Fibroblast of peridontal ligament (primary cell): Measurements from ENCODE around the gene THADA.

Experiments
- DNase-seq: peaks from one replicate; pipeline ENCODE4 v3.0.0-alpha.2; 2010; ENCODE audit errors: extremely low read depth

THADA gene

DNA sequence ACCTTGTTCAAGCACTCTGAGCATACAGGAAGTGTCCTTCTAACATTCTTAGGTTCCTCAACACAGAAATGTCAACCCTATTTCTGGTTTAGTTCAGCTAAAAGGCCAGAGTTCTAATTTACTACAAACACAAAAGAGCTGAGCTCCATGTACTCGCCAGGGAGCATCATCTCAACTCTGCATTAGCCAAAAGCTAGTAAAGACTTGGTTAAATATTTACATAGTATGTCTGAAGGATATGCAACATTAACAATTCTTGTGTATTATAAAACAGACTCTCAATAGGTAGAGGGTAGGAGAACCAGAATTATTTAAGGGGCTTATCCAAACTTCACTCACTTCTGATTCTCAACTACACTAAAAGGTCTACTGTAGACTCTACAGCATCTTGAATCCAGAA, 154.6 kb downstream of the THADA start:
- DNase-seq, result no peak

DNA sequence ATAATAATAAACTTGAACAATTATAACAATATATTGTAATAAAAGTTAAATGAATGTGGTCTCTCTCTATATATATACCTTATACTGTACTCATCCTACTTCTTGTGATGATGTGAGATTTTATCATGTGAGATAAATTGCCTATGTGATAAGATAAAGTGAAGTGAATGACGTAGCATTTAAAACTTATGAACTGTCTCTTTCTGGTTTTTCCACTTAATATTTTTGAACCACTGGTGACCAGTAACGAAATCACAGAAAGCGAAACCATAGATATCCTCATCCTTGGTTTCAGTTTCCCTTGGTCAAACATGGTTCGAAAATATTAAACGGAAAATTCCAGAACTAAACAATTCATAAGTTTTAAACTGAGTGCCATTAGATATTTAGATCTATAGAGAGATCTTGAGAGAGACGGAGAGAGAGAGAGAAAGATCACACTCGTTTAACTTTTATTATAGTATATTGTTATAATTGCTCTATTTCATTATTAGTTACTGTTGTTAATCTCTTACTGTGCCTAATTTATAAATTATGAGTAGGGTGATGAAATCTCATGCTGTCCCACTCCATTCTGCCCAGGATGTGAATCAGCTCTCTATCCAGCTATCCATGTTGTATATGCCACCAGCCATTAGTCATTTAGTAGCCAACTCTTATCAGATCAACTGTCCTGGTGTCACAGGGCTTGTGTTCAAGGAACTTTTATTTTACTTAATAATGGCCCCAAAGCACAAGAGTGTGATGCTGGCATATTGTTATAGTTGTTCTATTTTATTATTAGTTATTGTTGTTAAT, 156.8 kb downstream of the THADA start:
- no peak for DNase-seq

DNA sequence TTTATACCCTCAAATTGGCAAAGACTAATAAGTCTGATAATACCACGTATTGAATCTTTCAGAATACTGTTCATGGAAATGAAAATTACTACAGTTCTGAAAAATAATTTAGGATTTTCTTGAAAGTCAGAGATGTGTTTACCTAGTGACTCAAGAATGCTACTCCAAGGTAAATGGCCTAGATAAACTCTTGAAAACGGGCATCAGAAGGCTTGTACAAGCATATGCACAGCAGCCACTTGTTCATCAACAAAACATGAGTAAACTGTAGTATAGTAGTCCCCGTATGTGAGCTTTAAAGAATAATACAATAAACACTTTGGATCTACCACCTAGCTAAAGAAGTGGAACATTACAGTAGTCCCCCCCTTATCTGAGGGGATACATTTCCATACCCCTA, 157.5 kb downstream of the THADA start:
- no peak for DNase-seq

DNA sequence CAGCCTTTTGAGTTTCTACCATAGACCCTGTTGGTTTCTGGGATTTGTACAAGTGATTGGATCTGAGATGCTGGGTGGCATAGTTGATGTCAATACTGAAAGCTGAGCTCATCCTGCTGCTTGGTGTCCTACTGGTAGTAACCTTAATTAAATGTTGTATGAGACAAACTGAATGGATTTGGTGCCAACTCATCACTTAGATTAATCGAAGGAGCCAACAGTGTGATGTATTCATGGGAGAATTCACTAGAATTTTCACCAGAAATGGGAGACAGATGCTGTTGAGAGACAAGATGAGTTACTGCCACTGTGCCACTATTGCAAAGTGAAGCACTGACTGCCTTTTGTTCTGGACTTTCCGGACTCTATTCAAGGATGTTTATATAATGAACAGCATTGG, 158.5 kb downstream of the THADA start:
- DNase-seq, result no peak

DNA sequence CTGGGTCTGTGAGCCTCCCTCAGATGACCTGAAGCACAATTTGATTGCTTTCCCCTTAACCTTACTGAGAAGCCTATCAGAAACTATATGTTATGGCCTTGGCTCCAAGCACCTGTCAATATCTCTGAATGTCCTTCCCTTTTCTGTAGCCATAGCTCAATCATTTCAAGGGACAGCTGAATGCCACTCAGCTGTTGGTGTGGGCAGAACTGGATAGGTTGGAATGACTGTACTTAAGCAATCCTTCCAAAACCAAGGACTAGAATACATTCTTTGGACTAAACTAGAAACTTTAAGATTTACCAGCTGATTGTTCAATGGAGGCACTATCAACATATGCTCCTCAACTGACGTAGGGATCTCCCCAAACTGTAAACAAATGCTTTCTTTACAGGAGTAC, 159.4 kb downstream of the THADA start:
- no peak for DNase-seq

DNA sequence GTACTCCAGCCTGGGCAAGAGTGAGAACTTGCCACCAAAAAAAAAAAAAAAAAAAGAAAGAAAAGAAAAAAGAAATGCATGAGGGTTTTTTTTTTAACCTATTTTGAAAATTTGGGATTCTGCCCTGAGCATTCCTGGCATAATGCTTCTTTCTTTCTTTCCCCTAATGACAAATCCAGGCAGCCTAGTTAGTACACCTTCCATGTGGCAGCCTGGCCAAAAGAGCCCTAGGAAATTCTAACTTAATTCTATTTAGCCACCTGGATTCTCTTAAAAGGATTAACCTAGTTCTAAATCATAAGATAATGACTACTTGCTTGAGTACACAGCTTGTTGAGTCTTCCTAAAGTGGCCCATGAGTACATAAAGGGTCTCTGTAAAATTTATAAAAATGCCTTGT, 160.1 kb downstream of the THADA start:
- DNase-seq, result no peak

DNA sequence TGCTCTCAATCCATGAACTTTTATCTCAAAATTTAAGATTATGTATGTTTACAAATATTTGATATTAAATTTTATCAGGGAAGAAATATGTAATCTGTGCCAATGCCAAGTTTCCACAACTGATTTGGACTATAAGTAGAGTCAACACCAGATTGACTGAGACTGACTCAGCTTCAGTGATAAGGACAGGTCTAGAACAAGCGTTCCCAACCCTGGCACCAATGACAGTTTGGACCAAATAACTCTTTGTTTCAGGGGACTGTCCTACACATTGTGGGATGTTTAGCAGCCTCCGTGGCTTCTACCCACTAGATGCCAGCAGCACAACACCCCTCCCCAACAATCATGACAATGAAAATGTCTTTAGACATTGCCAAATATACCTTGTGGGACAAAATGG, 165.3 kb downstream of the THADA start:
- no peak for DNase-seq

DNA sequence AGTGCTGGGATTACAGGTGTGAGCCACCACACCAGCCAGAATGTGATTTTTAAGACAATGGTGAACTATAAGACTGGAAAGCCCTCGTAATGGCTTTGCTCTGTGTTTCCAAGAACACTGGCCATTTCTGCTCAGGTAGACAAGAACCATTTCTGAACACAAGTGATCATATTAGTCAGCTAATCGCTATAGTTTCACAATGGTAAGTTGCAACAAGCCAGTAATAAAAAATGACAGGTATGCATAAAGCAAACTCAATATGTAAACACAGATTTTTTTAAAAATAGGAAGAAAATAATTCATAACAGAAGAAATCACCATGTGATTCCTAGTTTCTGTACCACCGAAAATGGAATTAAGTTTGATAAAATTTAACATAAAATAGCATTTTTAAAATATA, 166.5 kb downstream of the THADA start:
- no peak for DNase-seq

DNA sequence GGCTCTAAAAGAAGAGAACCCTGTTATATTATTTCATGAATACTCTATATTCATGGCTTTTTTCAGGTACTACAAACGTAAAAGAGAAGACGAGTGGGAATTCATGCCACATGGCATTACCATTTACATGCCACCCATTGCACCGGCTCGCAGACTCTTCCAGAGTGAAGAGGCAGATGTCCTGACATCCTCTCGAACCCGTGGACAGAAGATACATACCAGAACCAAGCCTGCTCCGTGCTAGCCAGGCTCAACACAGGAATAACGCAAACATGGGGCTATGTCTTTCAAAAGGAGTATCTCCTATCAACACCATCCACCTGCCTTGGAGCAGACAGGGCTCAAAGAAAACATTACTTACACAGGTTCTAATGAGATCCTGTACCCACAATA, 168.8 kb downstream of the THADA start:
- no peak for DNase-seq

DNA sequence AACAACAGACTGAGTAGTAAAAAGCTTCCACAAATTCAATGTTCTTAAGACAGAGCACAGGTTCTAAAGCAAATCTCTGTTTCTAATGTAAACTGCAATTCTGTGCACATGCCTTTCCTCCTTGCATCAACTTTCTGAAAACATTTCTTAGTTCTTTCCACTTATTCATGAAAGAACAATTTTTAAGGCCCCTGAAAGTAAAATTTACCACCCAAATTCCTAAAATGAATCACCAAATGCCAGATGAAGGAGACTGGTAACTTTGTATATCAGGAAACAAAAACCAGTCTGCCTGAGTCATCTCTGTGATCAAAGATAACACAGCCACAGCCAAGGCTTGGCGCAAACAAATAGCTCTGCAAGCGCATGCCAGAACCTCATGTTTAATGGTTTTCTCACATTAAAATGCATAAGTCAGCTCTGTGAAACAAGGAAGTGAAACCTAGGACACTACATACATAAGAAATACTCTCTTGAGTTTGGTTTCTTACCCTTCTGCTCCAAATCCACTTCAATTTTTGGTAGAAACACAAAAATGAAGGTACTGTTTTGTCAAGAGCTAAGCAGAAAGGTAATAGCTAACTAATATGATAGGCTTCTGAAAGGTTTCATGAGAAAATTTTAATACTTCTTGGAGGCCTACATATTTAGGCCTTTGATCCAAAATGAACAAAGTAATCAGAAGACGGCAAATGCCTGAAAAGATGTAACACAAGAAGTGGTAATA, 169.4 kb downstream of the THADA start:
- peak; percentile 98 for DNase-seq

DNA sequence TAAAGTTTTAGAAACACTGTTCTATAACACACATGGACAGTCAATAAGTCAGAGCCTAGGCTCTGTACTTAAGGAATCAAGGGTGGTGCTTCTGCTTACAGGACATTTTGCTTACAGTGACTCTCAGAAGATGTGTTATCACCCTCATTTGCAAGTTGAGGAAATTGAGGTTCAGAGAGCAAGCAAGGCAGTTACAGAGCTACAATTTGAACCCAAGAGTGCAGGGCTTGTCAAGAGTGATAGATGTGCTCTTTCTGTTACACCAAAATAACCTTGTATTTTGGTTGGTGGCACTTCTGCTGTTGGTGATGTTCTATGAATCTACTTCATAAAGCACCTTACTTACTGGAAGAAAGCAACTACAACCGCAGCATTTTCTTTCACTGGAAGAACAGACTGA, 170.2 kb downstream of the THADA start:
- no peak for DNase-seq

DNA sequence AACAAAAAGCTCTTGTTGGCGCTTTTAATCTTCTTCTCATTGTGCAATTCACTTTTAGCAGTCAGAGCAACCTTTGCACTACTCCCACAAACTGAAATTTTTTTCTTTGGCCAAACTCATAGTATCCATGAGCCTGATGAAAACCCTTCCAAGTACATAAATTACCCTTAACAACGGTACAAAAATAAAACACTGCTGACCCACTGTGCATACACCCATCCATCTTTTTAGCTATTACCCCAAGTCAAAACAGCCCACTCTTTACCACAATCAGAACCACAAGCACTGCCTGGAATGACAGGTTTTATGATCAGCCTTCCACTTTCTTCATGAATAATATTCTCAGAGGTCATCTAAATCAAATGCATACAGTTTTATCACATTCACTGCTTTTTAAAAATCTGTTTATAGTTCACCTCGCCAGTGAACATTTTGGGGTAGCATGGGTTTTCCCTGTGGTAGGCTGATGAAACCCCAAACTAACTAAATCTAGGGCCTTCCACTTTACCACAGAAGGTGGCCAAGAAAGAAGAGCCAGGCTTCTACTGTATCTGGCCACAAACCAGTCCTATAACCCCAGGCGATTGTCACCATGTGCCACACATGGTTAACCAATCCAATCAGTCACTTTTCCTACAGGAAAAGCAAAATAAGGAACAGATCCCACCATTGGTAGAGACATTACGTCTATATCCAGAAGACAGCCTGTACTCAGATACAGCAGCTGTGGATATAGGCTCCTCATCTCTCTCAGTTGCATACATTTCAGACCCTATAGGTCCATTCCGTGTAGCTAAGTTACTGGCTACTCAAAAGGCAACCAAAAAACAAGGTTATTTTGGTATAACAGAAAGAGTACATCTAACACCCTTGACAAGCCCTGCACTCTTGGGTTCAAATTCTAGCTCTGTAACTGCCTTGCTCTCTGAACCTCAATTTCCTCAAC, 171.3 kb downstream of the THADA start:
- DNase-seq, result peak; percentile 14

DNA sequence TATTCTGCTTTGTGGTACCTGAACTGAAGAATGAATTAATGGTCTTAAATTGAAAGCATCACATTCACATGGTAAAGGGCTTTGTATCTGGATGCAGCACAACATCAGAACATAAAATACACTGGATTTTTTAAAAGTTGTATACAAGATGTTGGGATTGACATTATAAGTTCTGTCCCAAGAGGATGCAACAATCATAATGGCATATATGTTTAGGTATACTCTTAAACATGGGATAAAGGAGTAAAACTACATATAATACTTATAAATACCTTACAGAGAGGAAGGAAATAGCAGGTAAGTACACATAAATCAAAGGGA, 171.9 kb downstream of the THADA start:
- DNase-seq, result no peak

DNA sequence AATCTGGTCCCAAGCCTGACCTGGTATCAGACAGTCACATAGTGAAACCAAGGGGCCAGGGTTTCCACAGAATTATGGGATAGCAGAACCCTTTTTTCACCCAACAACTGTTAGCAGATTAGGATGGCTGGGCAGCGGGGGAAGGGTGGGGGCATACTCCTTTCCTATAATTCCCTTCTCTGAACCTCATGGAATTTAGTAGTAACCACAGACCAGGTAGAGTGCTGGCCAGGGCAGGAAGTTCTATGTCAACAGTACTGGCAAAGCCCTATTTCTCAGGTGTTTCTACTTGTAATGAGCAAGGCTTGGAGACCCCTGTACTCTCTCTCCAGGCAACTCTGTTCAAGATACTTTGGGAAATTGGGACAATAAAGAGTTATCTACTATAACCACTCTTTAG, 174.6 kb downstream of the THADA start:
- no peak for DNase-seq

DNA sequence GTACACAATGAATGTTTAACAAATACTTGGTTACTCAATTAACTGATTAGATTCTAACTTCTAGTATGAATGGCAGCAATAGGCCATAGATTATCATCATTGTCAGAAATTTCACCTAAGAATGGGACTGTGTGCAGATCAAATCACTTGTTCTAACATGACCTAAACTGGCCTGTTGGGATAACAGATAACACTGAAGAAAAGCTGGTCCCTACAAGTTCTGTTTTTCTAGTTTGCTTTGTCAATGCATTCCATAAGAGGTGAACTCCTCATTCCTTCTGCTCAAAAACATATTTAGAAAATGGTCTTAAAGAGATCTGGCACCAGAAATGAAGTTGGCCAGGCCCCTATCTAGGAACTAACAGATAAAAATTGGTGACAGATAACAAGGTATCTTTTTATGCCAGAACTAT, 175.4 kb downstream of the THADA start:
- DNase-seq, result no peak

DNA sequence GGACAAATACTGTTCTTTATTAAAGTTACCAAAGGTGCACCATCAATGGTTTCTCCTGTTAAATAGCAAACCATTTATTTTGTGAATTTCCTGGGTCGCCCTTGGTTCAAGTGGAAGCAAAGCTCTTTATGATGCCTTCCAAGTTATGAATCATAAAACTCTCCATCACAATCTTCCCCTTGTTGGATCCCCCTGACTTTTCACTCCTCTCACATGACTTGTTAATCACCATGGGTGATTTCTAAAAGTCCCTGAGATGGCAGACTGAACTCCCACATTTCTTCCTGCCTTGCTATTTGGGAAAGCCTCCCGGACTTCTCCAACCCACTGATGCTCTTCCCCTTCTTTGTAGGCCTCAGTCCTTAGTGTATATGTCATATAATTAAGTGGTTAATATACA, 176.0 kb downstream of the THADA start:
- no peak for DNase-seq

DNA sequence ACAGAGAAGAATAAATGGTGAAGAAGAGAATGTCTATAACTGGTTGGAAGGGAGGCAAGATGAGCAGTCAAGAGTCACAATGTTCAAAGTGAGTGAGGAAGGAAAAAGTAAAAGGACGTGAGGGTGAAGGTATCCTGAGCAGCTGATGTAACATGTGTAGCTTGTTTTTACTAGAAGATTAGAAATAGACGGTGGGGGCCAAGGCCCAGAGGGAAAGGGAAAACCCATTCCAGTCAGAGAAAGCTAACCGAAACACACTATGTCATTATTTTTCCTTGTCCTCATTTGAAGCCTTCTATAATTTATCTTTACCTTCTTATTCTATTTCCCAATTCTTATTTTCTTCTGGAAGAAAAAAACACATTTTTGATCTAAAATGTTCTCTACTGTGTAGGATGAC, 176.6 kb downstream of the THADA start:
- DNase-seq, result no peak

DNA sequence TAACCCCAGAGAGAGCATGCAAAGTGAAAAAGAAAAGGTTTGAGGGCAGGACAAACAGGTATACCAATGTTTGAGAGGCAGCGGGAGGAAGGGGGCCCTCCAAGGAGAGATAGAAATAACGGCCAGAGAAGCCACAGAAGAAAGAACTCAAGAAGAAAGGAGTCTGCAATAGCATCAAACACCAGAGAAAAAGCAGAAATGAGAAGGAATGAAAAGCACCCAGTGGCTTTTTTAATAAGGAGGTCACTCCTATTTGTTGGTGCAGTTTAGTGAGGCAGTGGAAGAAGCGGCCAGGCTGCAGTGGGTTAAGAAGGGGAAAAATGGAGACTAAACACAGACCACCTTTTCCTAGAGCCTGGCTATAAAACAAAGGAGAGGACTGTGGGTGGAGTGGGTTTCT, 177.2 kb downstream of the THADA start:
- DNase-seq, result no peak

DNA sequence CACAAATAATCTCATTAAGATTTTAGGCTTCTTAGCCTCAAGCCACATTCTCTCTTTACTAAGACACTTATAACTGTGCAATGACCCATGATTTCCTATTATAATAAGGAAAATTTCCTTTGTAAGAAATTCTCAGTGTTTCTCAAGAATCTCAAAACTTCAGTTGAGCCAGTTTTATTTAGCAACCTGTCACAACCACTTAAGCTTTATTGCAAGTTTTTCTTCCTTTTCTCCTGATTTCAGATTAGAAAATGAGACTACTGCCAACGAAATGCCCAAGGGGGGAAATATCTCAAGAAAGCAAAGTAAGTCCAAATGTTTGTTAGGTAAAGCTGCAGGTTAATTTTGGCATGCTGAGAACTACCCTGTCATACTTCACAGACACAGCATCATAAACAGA, 178.5 kb downstream of the THADA start:
- peak; percentile 46 for DNase-seq

DNA sequence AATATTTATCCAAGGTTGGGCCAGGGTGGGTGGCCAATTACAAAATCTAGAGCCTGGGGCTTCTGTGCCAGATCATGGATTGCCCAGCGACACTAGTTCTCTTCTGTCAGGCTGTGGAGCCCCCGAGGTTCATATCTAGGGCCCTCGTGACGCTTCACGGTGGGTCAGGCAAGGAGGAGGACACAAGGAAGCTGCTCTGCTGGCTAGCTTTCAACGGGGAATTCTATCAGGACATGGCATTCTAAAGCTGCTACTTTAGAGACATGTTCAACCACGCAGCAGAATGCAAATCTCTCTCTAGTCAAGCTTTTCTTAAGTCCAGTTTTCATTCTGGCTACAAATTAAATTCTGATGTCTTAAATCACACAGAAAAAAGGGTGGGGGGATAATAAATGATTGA, 180.2 kb downstream of the THADA start:
- DNase-seq, result no peak

DNA sequence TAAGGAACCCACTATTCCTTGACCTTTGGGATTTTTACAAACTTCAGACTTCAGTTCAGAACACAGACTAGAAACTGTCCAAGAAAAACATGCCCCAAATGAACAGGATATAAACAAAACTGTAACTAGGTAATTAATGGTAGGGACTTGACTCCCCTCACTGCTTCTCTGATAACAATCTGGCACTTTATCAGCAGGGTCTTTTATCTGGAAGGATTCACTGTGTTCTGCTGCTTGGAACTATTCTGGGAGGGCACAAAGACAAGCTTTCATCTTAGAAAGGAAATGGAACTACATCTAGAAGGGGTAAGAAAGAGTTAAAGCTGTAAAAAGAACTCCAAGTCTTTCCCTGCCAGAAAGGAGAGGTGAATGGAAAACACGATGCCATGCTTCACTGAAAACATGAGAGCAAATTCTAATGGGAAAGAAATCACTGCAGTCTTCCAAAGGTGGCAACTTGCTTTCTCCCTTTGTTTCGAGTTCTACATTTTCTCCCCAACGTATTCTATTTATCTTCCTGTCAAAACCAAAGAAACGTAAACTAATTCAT, 181.2 kb downstream of the THADA start:
- no peak for DNase-seq

DNA sequence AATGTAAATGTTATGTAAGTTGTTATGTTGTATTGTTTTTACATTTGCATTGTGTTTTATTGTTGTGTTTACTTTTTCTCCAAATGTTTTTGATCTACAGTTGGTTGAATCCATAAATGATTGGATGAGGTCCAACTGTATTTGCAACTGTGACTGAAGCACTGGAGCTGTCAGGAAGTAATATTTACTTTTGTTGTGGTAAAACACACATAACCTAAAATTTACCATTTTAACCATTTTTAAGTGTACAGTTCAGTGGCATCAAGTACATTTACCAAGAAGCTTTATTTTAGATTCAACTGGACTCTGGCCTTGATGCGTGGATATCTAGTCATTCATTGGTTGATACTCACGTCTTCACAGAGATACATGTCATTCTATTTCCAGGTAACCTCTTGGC, 181.8 kb downstream of the THADA start:
- no peak for DNase-seq
